SK-N-MC (cell line): ENCODE data around the gene PLA1A.

Source experiments
- DNase-seq: peaks from one replicate; pipeline ENCODE4 v3.0.0-alpha.2; 2011; ENCODE audit warnings: low read depth, low spot score
- H3K27ac ChIP-seq: fragments of 200-600 bp; sonication (generic); 2 replicates; pipeline ENCODE4 v1.5.1; 2016; ENCODE audit warnings: mixed run types
- H3K36me3 ChIP-seq: fragments of 200-600 bp; sonication (generic); 2 replicates; pipeline ENCODE4 v1.6.1; 2017; ENCODE audit warnings: antibody characterized with exemption, low read length, mixed read lengths; ENCODE audit not compliant: insufficient read depth
- H3K4me3 ChIP-seq: fragments of 200-600 bp; sonication (generic); 2 replicates; pipeline ENCODE4 v1.5.1; 2016
- H3K9ac ChIP-seq: fragments of 200-600 bp; sonication (generic); 2 replicates; pipeline ENCODE4 v1.8.0; 2017; ENCODE audit warnings: mixed run types, mixed read lengths; ENCODE audit not compliant: insufficient read length
- H3K9me3 ChIP-seq: fragments of 200-600 bp; sonication (generic); 2 replicates; pipeline ENCODE4 v1.6.1; 2017; ENCODE audit warnings: low read depth, mild to moderate bottlenecking, antibody characterized with exemption, low read length, moderate library complexity, mixed read lengths
- EZH2 ChIP-seq: fragments of 200-600 bp; sonication (generic); IDR thresholded peaks from one replicate; pipeline ENCODE4 v1.6.1; 2017; ENCODE audit warnings: antibody characterized with exemption
- FOXP2 ChIP-seq: optimal IDR thresholded peaks from 2 replicates; pipeline ENCODE3; 2011; ENCODE audit warnings: mild to moderate bottlenecking, moderate library complexity; ENCODE audit not compliant: insufficient read depth; ENCODE audit errors: extremely low read length, control extremely low read depth
- POLR2AphosphoS5 ChIP-seq: IDR thresholded peaks from 2 replicates; pipeline ENCODE4 v1.6.1; 2012; ENCODE audit warnings: mild to moderate bottlenecking, low read depth, low read length, borderline replicate concordance

The PLA1A gene

GRCh38 chr3:119645813-119646212 is 48.1 kb downstream of the PLA1A start:
- DNase-seq: no peak
- Histone ChIP-seq H3K27ac (no peak overlapping the region), H3K36me3 (no peaks in the 10 kb centered on the region), H3K9me3 (no peaks in the 10 kb centered on the region), H3K4me3 (no peak overlapping the region), H3K9ac (no peak overlapping the region)
- no peak for TF ChIP-seq FOXP2

- Histone ChIP-seq H3K9me3 (no peaks in the 10 kb centered on the region), H3K9ac (no peak overlapping the region), H3K4me3 (no peak overlapping the region), H3K27ac (no peak overlapping the region), H3K36me3 (no peaks in the 10 kb centered on the region)
- TF ChIP-seq EZH2: no peak
- TF ChIP-seq FOXP2: no peak
- TF ChIP-seq POLR2AphosphoS5: no peak
- no peak for DNase-seq
These were observed 49.5 kb downstream of the PLA1A start for GRCh38 chr3:119647171-119647570.

- Histone ChIP-seq H3K36me3 (no peaks in the 10 kb centered on the region), H3K27ac (no peak overlapping the region), H3K9ac (no peak overlapping the region), H3K4me3 (no peak overlapping the region), H3K9me3 (no peaks in the 10 kb centered on the region)
- DNase-seq: no peak
- no peak for TF ChIP-seq POLR2AphosphoS5
These were observed 50.3 kb downstream of the PLA1A start for GRCh38 chr3:119647843-119648575.

- Histone ChIP-seq H3K9ac (no peak overlapping the region), H3K4me3 (no peak overlapping the region), H3K9me3 (no peaks in the 10 kb centered on the region), H3K27ac (no peak overlapping the region), H3K36me3 (no peaks in the 10 kb centered on the region)
- TF ChIP-seq EZH2: no peak
- no peak for TF ChIP-seq POLR2AphosphoS5
- no peak for TF ChIP-seq FOXP2
- no peak for DNase-seq
These were observed 52.1 kb downstream of the PLA1A start for GRCh38 chr3:119649761-119650160.

GRCh38 chr3:119652306-119653033 is 54.8 kb downstream of the PLA1A start:
- no peak overlapping the region for H3K4me3 ChIP-seq
- DNase-seq: no peak
- H3K9me3 ChIP-seq: no peaks in the 10 kb centered on the region
- H3K27ac ChIP-seq: no peak overlapping the region
- no peaks in the 10 kb centered on the region for H3K36me3 ChIP-seq
- TF ChIP-seq FOXP2: no peak
- no peak for TF ChIP-seq POLR2AphosphoS5
- no peak for TF ChIP-seq EZH2
- H3K9ac ChIP-seq: no peak overlapping the region

GRCh38 chr3:119653876-119654275 is 56.2 kb downstream of the PLA1A start:
- no peak for DNase-seq
- Histone ChIP-seq H3K27ac (no peak overlapping the region), H3K36me3 (no peaks in the 10 kb centered on the region), H3K9ac (no peak overlapping the region), H3K9me3 (no peaks in the 10 kb centered on the region), H3K4me3 (no peak overlapping the region)
- TF ChIP-seq POLR2AphosphoS5: no peak
- no peak for TF ChIP-seq EZH2
- TF ChIP-seq FOXP2: no peak

- no peak overlapping the region for H3K27ac ChIP-seq
- H3K9ac ChIP-seq: no peak overlapping the region
- TF ChIP-seq FOXP2: no peak
- no peak for TF ChIP-seq EZH2
- TF ChIP-seq POLR2AphosphoS5: no peak
- no peak for DNase-seq
- H3K4me3 ChIP-seq: no peak overlapping the region
- no peaks in the 10 kb centered on the region for H3K9me3 ChIP-seq
- H3K36me3 ChIP-seq: no peaks in the 10 kb centered on the region
These were observed 60.4 kb downstream of the PLA1A start for GRCh38 chr3:119657887-119658702.

GRCh38 chr3:119658994-119659393 is 61.3 kb downstream of the PLA1A start:
- no peak for TF ChIP-seq POLR2AphosphoS5
- TF ChIP-seq FOXP2: no peak
- TF ChIP-seq EZH2: no peak
- DNase-seq: no peak
- Histone ChIP-seq H3K27ac (no peak overlapping the region), H3K9ac (no peak overlapping the region), H3K36me3 (no peaks in the 10 kb centered on the region), H3K4me3 (no peak overlapping the region), H3K9me3 (no peaks in the 10 kb centered on the region)
